Right lobe of liver (tissue), 4 donors: ENCODE results near the gene LIMK2.
A peak's percentile ranks its signal among the peaks of the same experiment; 100 is the strongest.

Source experiments
- CTCF ChIP-seq, 4 donors: fragments of 200-600 bp in 3 of 4; fragments of 450-650 bp in 1 of 4; IDR thresholded peaks; one replicate each; pipeline versions ENCODE4 v1.5.1 to v1.8.0; 2016 to 2022; ENCODE audit warnings: antibody characterized with exemption in 4 of 4, mild to moderate bottlenecking in 2 of 4
- POLR2A ChIP-seq: fragments of 450-650 bp; IDR thresholded peaks from one replicate; pipeline ENCODE4 v1.6.1; 2017; ENCODE audit warnings: antibody characterized with exemption, mild to moderate bottlenecking
- donor health status: DM: no; HTN: no; CAD: no.
- donor health status: DM: no; HTN: no; CAD: no.
- donor health status: DM: no; HTN: yes; CAD: no.

DNA sequence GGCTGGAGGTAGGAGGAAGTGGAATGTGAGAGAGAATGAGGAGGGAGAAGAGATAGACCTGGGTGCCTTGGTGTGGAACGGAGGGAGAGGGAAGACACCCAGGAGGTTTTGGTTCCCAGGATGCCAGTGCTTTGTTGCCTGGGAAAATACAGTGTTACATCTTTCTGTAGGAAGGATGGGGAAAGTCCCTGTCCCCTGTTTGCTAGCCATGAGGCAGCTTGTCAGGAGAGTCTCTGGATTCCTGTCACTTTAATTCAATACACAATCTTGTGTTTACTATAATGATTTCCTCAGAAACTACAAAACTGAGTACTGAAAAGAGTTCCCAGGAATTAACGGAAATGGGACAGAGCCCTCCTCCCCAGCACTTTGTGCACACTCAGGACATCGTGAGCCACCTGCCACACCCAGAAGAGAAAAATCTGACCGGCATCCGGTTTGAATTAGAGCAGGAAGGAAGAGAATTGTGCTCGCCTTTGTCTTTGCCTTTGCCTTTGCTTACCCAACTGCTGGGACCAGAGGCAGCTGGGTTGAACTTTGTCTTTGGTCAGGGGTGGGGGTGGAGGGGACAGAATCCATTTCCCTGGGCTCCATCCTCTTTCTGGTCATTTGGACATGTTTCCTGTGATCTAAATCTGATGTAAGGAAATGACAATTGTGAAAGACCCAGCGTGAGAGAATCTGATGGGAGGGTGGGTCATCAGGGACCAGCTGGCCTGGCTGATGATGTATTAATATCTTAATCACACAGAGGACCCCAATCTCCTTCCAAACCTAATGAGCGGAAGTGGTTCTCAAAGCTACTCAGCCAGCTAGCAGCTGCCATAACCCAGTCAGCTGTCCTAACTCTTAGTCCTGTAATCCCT is 1.3 kb upstream of the LIMK2 start:
- TF ChIP-seq CTCF (IDR thresholded peaks at IDR 0.05) (no peak), POLR2A (peak; percentile 18)
